Gastroesophageal sphincter (tissue), 3 donors: Measurements from ENCODE around the gene PHKA2.
"Not testable (repeated sequence)": the region's sequence is repeated elsewhere in the genome, so short reads cannot be mapped to it uniquely, and the experiment has no call there.

Experiments used
- CTCF ChIP-seq, 4 experiments: fragments of 200-600 bp in 2 of 4; fragments of 450-650 bp in 2 of 4; sonication (generic) in 1 of 4; IDR thresholded peaks; one replicate each; pipeline ENCODE4 v1.5.1; 2017 to 2019; ENCODE audit warnings: antibody characterized with exemption in 4 of 4, mild to moderate bottlenecking in 2 of 4, moderate library complexity in 2 of 4
- EP300 ChIP-seq: sonication (generic); formaldehyde crosslinking; IDR thresholded peaks from one replicate; pipeline ENCODE4 v1.6.1; 2017; ENCODE audit warnings: antibody characterized with exemption, mild to moderate bottlenecking
- POLR2A ChIP-seq, 2 donors: fragments of 450-650 bp; IDR thresholded peaks; one replicate each; pipeline ENCODE4 v1.6.1; 2017; ENCODE audit warnings: antibody characterized with exemption in 2 of 2, mild to moderate bottlenecking in 2 of 2, moderate library complexity in 1 of 2
- POLR2AphosphoS5 ChIP-seq: sonication (generic); formaldehyde crosslinking; IDR thresholded peaks from one replicate; pipeline ENCODE4 v1.6.1; 2017; ENCODE audit warnings: antibody characterized with exemption

- not testable (repeated sequence) for TF ChIP-seq CTCF (IDR thresholded peaks at IDR 0.05); EP300; POLR2A (IDR thresholded peaks at IDR 0.05); POLR2AphosphoS5
Observed at GRCh38 chrX:18847901-18848300, 136.0 kb downstream of the PHKA2 start.
